ENCODE data around the gene LPP. TPM values are rescaled to one million over a fixed set of nuclear protein-coding genes. Genes with fewer than 3 reads are reported as not detected.

Gene LPP
- total and polyA plus RNA-seq, 10 of the 15 experiments (the other 5 are each of a cell fraction or from before 2014, with no cell fraction given): under 0.01 to 0.62 (median 0.03) TPM

- in situ Hi-C loops (cut with MboI) (no loop called here), intact Hi-C loops (cut with micrococcal nuclease; ENCODE audit: unreplicated experiment) (no loop called here)
- Histone ChIP-seq H3K79me2 (ENCODE audit: control insufficient read depth, insufficient read depth, low read length) (no peaks in the 10 kb centered on the region), H3K27ac (ENCODE audit: control insufficient read depth, insufficient read depth) (no peak overlapping the region), H3K36me3 (ENCODE audit: control insufficient read depth in 2 of 2, insufficient read depth in 2 of 2, low read length in 1 of 2) (no peaks in the 10 kb centered on the region), H2AFZ (ENCODE audit: control insufficient read depth, low read depth, low read length) (no peak overlapping the region), H3K4me3 (no peak overlapping the region), H4K20me1 (ENCODE audit: control insufficient read depth, insufficient read depth) (no peaks in the 10 kb centered on the region), H3K9me3 (replicated peaks; ENCODE audit: control insufficient read depth, insufficient read depth, low read length) (no peaks in the 10 kb centered on the region), H3K4me2 (ENCODE audit: control insufficient read depth, insufficient read depth) (no peak overlapping the region), H3K9ac (ENCODE audit: control insufficient read depth, insufficient read depth, low read length) (no peak overlapping the region), H3K27me3 (replicated peaks in 1 of 2; ENCODE audit: control insufficient read depth in 2 of 2, insufficient read depth in 2 of 2, low read length in 1 of 2) (peaks cover 0 to 5% of the 10 kb centered on the region in 2 experiments; a peak in 2 of 4 replicates), H3K4me1 (ENCODE audit: control insufficient read depth, insufficient read depth, low read length) (no peaks in the 10 kb centered on the region)
- ATAC-seq: no peak
- ChIA-PET SMC1A (ENCODE audit: uncharacterized antibody, unreplicated experiment) (interaction anchor here (1.3 kb wide), 1 partner anchor 10 kb away, joined by 3 read pairs; no protein-coding TSS in a partner anchor), CTCF (no interaction called here), RAD21 (ENCODE audit: unreplicated experiment) (no interaction called here), POLR2A (no interaction called here)
- DNase-seq (ENCODE audit: low read depth, low spot score): no peak
- no TSS peak for BruUV-seq (replicated peaks)
- FAIRE-seq: no peak
- no peak for TF ChIP-seq SRF (IDR thresholded peaks at IDR 0.05; ENCODE audit: low read depth in 2 of 2, low read length in 2 of 2)
- TF ChIP-seq FOXM1 (IDR thresholded peaks at IDR 0.05; ENCODE audit: low read depth, low read length): no peak
- TF ChIP-seq CEBPB (IDR thresholded peaks at IDR 0.05; ENCODE audit: borderline replicate concordance in 1 of 2, low read depth in 2 of 2, low read length in 2 of 2): no peak
- TF ChIP-seq NR2F1 (conservative IDR thresholded peaks at IDR 0.05): no peak
- no peak for TF ChIP-seq ZBTB40 (IDR thresholded peaks at IDR 0.05; ENCODE audit: borderline replicate concordance)
- no peak for TF ChIP-seq RCOR1 (conservative IDR thresholded peaks at IDR 0.05; ENCODE audit: low read depth, low read length)
- 26% methylated on average over 7 of the region's 7 CpGs for WGBS (ENCODE audit: insufficient coverage, insufficient replicate concordance, low lambda C conversion rate, missing lambda C conversion rate)
Observed at GRCh38 chr3:188239035-188239434, 85.1 kb downstream of the LPP start.

All from GM12878 (cell line).